GM12878 (cell line): Measurements from ENCODE around the gene BRAT1. TPM values are rescaled to one million over a fixed set of nuclear protein-coding genes. Genes with fewer than 3 reads are reported as not detected.

Experiments used
- ATAC-seq: fragments of 200-7000 bp; cut with Tn5 transposase; 3 replicates; pipeline ENCODE4 v1.9.1; 2020; ENCODE audit warnings: mild to moderate bottlenecking, moderate library complexity
- BruUV-seq: library from RNA; stranded (reverse); fragments of 400-500 nt; replicated peaks from 2 replicates; lab custom pipeline; 2021; lab: Mats Ljungman, UMichigan
- CTCF ChIA-PET: fragments of 300-600 bp; sonication (Branson Sonifier 250); formaldehyde crosslinking; extraction: SDS; loops from one replicate; lab custom pipeline; 2021; ENCODE audit warnings: inconsistent platforms; lab: Yijun Ruan, JAX
- POLR2A ChIA-PET: fragments of 350-600 bp; formaldehyde crosslinking; extraction: SDS; loops from one replicate; lab custom pipeline; 2021; ENCODE audit warnings: inconsistent platforms; lab: Charles Lee
- RAD21 ChIA-PET: fragments of 300-600 bp; sonication (Branson Sonifier 250); formaldehyde crosslinking; loops from one replicate; lab custom pipeline; 2023; ENCODE audit warnings: antibody characterized with exemption; ENCODE audit not compliant: unreplicated experiment; lab: Charles Lee
- SMC1A ChIA-PET: fragments of 300-600 bp; sonication (Branson Sonifier 250); formaldehyde crosslinking; loops from one replicate; lab custom pipeline; 2023; ENCODE audit not compliant: unreplicated experiment, uncharacterized antibody; lab: Charles Lee
- DNase-seq: peaks from one replicate; pipeline ENCODE4 v3.0.0-alpha.2; 2011; ENCODE audit warnings: low read depth, low spot score
- FAIRE-seq: peaks from 3 replicates; lab custom pipeline; 2011; peaks lifted over from hg19 to GRCh38; lab: Jason Lieb, UNC
- H2AFZ ChIP-seq: 2 replicates; pipeline ENCODE4 v1.6.0; 2011; ENCODE audit warnings: low read depth, low read length, control low read depth; ENCODE audit not compliant: control insufficient read depth
- H3K27ac ChIP-seq: 2 replicates; pipeline ENCODE4 v1.5.1; 2011; ENCODE audit warnings: control low read depth; ENCODE audit not compliant: control insufficient read depth, insufficient read depth
- H3K27me3 ChIP-seq, 2 experiments: replicated peaks in 1 of 2; 2 replicates each; pipeline versions ENCODE4 v1.6.0 to v1.6.1; 2011; ENCODE audit warnings: low read length in 1 of 2; ENCODE audit not compliant: control insufficient read depth in 2 of 2, insufficient read depth in 2 of 2
- H3K36me3 ChIP-seq, 2 experiments: 2 replicates each; pipeline ENCODE4 v1.5.1; 2011; ENCODE audit warnings: low read length in 1 of 2; ENCODE audit not compliant: control insufficient read depth in 2 of 2, insufficient read depth in 2 of 2
- H3K4me1 ChIP-seq: 2 replicates; pipeline ENCODE4 v1.6.1; 2011; ENCODE audit warnings: mild to moderate bottlenecking, low read length, moderate library complexity, mixed read lengths; ENCODE audit not compliant: control insufficient read depth, insufficient read depth
- H3K4me2 ChIP-seq: 2 replicates; pipeline ENCODE4 v1.6.0; 2011; ENCODE audit warnings: control low read depth; ENCODE audit not compliant: control insufficient read depth, insufficient read depth
- H3K4me3 ChIP-seq: fragments of 200-600 bp; sonication (generic); 2 replicates; pipeline ENCODE4 v1.5.1; 2016
- H3K79me2 ChIP-seq: 2 replicates; pipeline ENCODE4 v1.6.0; 2011; ENCODE audit warnings: low read length; ENCODE audit not compliant: control insufficient read depth, insufficient read depth
- H3K9ac ChIP-seq: 2 replicates; pipeline ENCODE4 v1.8.0; 2011; ENCODE audit warnings: low read length, control low read depth, mixed read lengths; ENCODE audit not compliant: control insufficient read depth, insufficient read depth
- H3K9me3 ChIP-seq: replicated peaks from 3 replicates; pipeline ENCODE4 v1.5.1; 2011; ENCODE audit warnings: mild to moderate bottlenecking, low read length; ENCODE audit not compliant: control insufficient read depth, insufficient read depth
- H4K20me1 ChIP-seq: 2 replicates; pipeline ENCODE4 v1.6.0; 2011; ENCODE audit not compliant: control insufficient read depth, insufficient read depth
- CREB1 ChIP-seq: IDR thresholded peaks from 2 replicates; pipeline ENCODE4 v1.6.1; 2012; ENCODE audit warnings: low read depth, mild to moderate bottlenecking, inconsistent platforms
- ESRRA ChIP-seq: IDR thresholded peaks from 2 replicates; pipeline ENCODE4 v1.6.1; 2012; ENCODE audit warnings: mild to moderate bottlenecking, low read length, improper control_type of control experiment
- HDAC6 ChIP-seq: fragments of 200-600 bp; sonication (generic); IDR thresholded peaks from one replicate; pipeline ENCODE4 v1.8.0; 2017; ENCODE audit warnings: antibody characterized with exemption; ENCODE audit not compliant: unreplicated experiment
- IRF4 ChIP-seq: IDR thresholded peaks from 2 replicates; pipeline ENCODE4 v1.6.1; 2011; ENCODE audit warnings: low read depth, low read length
- PAX8 ChIP-seq: fragments of 450-650 bp; IDR thresholded peaks from 2 replicates; pipeline ENCODE4 v1.6.1; 2017; ENCODE audit warnings: mild to moderate bottlenecking, moderate library complexity
- POLR2A ChIP-seq: IDR thresholded peaks from 2 replicates; pipeline ENCODE4 v1.6.1; 2011; ENCODE audit warnings: low read depth, mild to moderate bottlenecking, low read length
- POLR2AphosphoS5 ChIP-seq: IDR thresholded peaks from 2 replicates; pipeline ENCODE4 v1.6.1; 2011; ENCODE audit warnings: mild to moderate bottlenecking, low read length, inconsistent platforms
- TARDBP ChIP-seq: IDR thresholded peaks from 2 replicates; pipeline ENCODE4 v1.6.1; 2016; ENCODE audit warnings: borderline replicate concordance
- USF1 ChIP-seq: IDR thresholded peaks from 2 replicates; pipeline ENCODE4 v1.6.1; 2011; ENCODE audit warnings: borderline replicate concordance, low read depth, mild to moderate bottlenecking, moderate library complexity, mixed read lengths, low read length; ENCODE audit not compliant: insufficient read depth; ENCODE audit errors: extremely low read length
- ZNF207 ChIP-seq: fragments of 450-650 bp; IDR thresholded peaks from 2 replicates; pipeline ENCODE4 v1.6.1; 2014; ENCODE audit warnings: antibody characterized with exemption, mild to moderate bottlenecking, borderline replicate concordance
- ZNF592 ChIP-seq: fragments of 450-650 bp; IDR thresholded peaks from 2 replicates; pipeline ENCODE4 v1.6.1; 2017; ENCODE audit warnings: mild to moderate bottlenecking, moderate library complexity
- WGBS: methylation state at CpG from one replicate; pipeline ENCODE4 v1.1.6; 2016; ENCODE audit warnings: low lambda C conversion rate; ENCODE audit not compliant: insufficient replicate concordance, insufficient coverage; ENCODE audit errors: missing lambda C conversion rate; 5-methylcytosine and 5-hydroxymethylcytosine counted together
- in situ Hi-C: fragments of 300-500 bp; cut with MboI; formaldehyde crosslinking; loops from 9 replicates; pipeline ENCODE4 v1.14.3; 2018; ENCODE audit warnings: mixed read lengths
- intact Hi-C: fragments of 100-400 bp; cut with micrococcal nuclease; formaldehyde crosslinking; loops from one replicate; pipeline ENCODE4 v1.14.2; 2022; ENCODE audit not compliant: unreplicated experiment
- polyA plus RNA-seq, 11 experiments: library from polyadenylated mRNA; depleted of rRNA in 4 of 11; unstranded in 6 of 11; stranded (reverse) in 5 of 11; fragments of >200 nt; fragmentation: Nextera tagmentation in 4 of 11; fragmentation: Illumina TruSeq in 1 of 11; extraction: Ambion mirVana in 4 of 11; extraction: Trizol in 1 of 11; gene quantifications; 1 replicate in 1 of 11; 2 replicates in 10 of 11; pipeline versions ENCODE4 v1.2.1 to v1.2.3, GENCODE V29; 2011 to 2016; ENCODE audit warnings: inconsistent platforms in 2 of 11, missing spikeins in 2 of 11, low read depth in 1 of 11
- total RNA-seq, 4 experiments: library from RNA; depleted of rRNA in 3 of 4; stranded (reverse); fragments of >200 nt in 3 of 4; fragmentation: Illumina TruSeq in 1 of 4; extraction: Trizol in 1 of 4; gene quantifications; 2 replicates each; pipeline versions ENCODE4 v1.2.1 to v1.2.3, GENCODE V29; 2013 to 2021
- TF ChIP-seq, protein P1 (sequence below): fragments of 450-650 bp; IDR thresholded peaks from 2 replicates; pipeline ENCODE4 v1.6.1; 2017; ENCODE audit warnings: borderline replicate concordance
- TF ChIP-seq, protein P2 (sequence below), 3 experiments: IDR thresholded peaks in 2 of 3; conservative IDR thresholded peaks in 1 of 3; 2 replicates each; pipeline ENCODE4 v1.5.1; 2011; ENCODE audit warnings: low read depth in 3 of 3, low read length in 3 of 3, mild to moderate bottlenecking in 3 of 3, control low read depth in 2 of 3, moderate library complexity in 2 of 3, inconsistent platforms in 1 of 3, mixed read lengths in 1 of 3; ENCODE audit not compliant: control insufficient read depth in 2 of 3, insufficient read depth in 1 of 3; ENCODE audit errors: extremely low read depth in 1 of 3

BRAT1 gene
- total and polyA plus RNA-seq, 10 of the 15 experiments (the other 5 are each of a cell fraction or from before 2014, with no cell fraction given): 0.13 to 53.3 (median 16.0) TPM

- TF ChIP-seq, protein P1, sequence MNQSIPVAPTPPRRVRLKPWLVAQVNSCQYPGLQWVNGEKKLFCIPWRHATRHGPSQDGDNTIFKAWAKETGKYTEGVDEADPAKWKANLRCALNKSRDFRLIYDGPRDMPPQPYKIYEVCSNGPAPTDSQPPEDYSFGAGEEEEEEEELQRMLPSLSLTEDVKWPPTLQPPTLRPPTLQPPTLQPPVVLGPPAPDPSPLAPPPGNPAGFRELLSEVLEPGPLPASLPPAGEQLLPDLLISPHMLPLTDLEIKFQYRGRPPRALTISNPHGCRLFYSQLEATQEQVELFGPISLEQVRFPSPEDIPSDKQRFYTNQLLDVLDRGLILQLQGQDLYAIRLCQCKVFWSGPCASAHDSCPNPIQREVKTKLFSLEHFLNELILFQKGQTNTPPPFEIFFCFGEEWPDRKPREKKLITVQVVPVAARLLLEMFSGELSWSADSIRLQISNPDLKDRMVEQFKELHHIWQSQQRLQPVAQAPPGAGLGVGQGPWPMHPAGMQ: no peak
- TF ChIP-seq, all 136 proteins: peak for 0
Observed at GRCh38 chr7:2596464-2597272, 41.3 kb upstream of the BRAT1 start (continued).

DNA sequence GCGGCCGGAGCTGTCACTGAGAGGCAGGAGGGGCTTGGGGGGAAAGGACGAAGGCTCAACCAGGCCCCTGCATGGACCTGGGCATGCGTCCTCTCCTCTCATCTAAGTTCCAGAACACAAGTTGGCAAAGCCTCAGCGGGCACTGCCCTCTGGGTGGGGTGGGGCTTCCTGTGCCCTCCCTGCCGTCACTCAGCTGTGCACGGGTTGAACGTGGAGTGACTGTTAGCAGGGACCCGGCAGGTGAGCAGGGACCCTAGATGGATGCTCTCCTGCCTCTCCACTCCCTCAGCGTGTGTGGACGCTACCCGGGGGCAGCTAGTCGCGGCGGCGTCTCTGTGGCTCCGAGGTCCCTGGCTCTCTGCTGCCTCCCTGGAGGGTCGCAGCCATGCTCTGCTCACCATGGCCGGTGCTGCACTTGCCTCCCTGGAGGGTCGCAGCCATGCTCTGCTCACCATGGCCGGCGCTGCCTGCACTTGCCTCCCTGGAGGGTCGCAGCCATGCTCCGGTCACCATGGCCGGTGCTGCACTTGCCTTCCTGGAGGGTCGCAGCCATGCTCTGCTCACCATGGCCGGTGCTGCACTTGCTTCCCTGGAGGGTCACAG, 40.0 kb upstream of the BRAT1 start:
- RAD21 ChIA-PET: no interaction called here
- SMC1A ChIA-PET: interaction anchor here (1.3 kb wide), 1 partner anchor 28 kb away, joined by 4 read pairs; no protein-coding TSS in a partner anchor
- H3K9me3 ChIP-seq: no peaks in the 10 kb centered on the region
- BruUV-seq: no TSS peak
- no peak overlapping the region for H3K27ac ChIP-seq
- H3K36me3 ChIP-seq: no peaks in the 10 kb centered on the region; a peak in 2 of 4 replicates
- H3K27me3 ChIP-seq: no peaks in the 10 kb centered on the region
- intact Hi-C loops (no loop called here), in situ Hi-C loops (no loop called here)
- H4K20me1 ChIP-seq: no peaks in the 10 kb centered on the region
- DNase-seq (no peak), FAIRE-seq (no peak), ATAC-seq (no peak)
- WGBS: 65% methylated on average over 27 of the region's 27 CpGs
- CTCF ChIA-PET: no interaction called here
- H3K9ac ChIP-seq: no peak overlapping the region
- H3K79me2 ChIP-seq: no peaks in the 10 kb centered on the region
- H3K4me1 ChIP-seq: no peaks in the 10 kb centered on the region
- H3K4me3 ChIP-seq: no peak overlapping the region
- no peak overlapping the region for H3K4me2 ChIP-seq
- POLR2A ChIA-PET: no interaction called here
- no peak overlapping the region for H2AFZ ChIP-seq
- TF ChIP-seq PAX8 (no peak), USF1 (no peak), POLR2AphosphoS5 (no peak), CREB1 (no peak), TARDBP (no peak), HDAC6 (no peak), POLR2A (no peak), ZNF592 (no peak), ESRRA (no peak), IRF4 (no peak), ZNF207 (no peak)
- TF ChIP-seq, protein P2, sequence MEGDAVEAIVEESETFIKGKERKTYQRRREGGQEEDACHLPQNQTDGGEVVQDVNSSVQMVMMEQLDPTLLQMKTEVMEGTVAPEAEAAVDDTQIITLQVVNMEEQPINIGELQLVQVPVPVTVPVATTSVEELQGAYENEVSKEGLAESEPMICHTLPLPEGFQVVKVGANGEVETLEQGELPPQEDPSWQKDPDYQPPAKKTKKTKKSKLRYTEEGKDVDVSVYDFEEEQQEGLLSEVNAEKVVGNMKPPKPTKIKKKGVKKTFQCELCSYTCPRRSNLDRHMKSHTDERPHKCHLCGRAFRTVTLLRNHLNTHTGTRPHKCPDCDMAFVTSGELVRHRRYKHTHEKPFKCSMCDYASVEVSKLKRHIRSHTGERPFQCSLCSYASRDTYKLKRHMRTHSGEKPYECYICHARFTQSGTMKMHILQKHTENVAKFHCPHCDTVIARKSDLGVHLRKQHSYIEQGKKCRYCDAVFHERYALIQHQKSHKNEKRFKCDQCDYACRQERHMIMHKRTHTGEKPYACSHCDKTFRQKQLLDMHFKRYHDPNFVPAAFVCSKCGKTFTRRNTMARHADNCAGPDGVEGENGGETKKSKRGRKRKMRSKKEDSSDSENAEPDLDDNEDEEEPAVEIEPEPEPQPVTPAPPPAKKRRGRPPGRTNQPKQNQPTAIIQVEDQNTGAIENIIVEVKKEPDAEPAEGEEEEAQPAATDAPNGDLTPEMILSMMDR (IDR thresholded peaks at IDR 0.05 in 2 of 3, conservative IDR thresholded peaks at IDR 0.05 in 1 of 3; ENCODE audit: control insufficient read depth in 2 of 3, extremely low read depth in 1 of 3, insufficient read depth in 1 of 3, low read depth in 3 of 3, low read length in 3 of 3): no peak
